Omental fat pad (tissue), 4 donors: ENCODE measurements around the gene TNFSF9. TPM values are rescaled to one million over a fixed set of nuclear protein-coding genes. Genes with fewer than 3 reads are reported as not detected.
"Not testable (repeated sequence)": the region's sequence is repeated elsewhere in the genome, so short reads cannot be mapped to it uniquely, and the experiment has no call there.

Experiments
- ATAC-seq: fragments of 150-250 bp; one replicate; pipeline ENCODE4 v1.9.1; 2016; ENCODE audit warnings: mild to moderate bottlenecking, moderate library complexity; ENCODE audit not compliant: low FRiP score
- DNase-seq: peaks from one replicate; pipeline ENCODE4 v3.0.0-alpha.2; 2019; ENCODE audit warnings: low spot score
- CTCF ChIP-seq, 3 donors: fragments of 450-650 bp; IDR thresholded peaks; one replicate each; pipeline ENCODE4 v1.5.1; 2016 to 2017; ENCODE audit warnings: antibody characterized with exemption in 3 of 3, mild to moderate bottlenecking in 3 of 3, moderate library complexity in 2 of 3
- total RNA-seq, 4 donors: library from RNA; depleted of rRNA; stranded (reverse); fragments of >200 nt; gene quantifications; one replicate each; pipeline ENCODE4 v1.1.0, GENCODE V29; 2016

The TNFSF9 gene
- total RNA-seq, 4 donors from 2014 or later, result 0.94 to 4.2 (median 1.4) TPM

DNA sequence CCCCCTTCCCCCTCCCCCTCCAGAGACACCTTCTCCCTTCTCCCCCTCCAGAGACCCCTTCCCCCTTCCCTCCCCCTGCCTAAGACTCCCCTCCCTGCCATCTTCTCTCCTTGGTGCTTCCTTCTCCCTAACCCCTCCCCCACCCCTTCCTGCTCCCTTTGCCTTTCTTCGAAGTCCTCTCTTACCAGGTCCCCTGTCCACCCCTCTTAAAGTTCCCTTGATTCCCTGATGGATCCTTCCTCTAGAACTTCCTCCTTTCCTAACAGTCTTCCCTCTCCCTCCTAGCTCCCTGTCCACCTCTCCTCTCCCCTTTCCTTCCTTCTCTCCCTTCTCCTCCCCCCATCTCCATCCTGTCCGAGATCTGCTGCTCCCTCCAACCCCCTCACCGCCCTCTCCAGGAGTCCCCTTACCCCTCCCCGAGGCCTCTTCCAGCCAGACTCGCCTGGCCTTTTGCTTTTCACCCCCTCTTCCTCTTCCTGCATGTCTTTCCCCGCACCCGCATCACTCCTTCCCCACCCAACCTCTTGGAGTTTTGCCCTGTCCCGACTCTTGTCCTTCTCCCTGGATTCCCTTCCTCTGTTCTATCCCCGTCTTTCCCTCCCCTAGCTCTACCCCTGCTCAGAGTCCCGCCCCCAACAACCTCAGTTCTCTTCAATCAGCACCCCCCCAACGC is 3.1 kb downstream of the TNFSF9 start:
- ATAC-seq (no peak), DNase-seq (no peak)
- TF ChIP-seq CTCF (IDR thresholded peaks at IDR 0.05), result no peak

DNA sequence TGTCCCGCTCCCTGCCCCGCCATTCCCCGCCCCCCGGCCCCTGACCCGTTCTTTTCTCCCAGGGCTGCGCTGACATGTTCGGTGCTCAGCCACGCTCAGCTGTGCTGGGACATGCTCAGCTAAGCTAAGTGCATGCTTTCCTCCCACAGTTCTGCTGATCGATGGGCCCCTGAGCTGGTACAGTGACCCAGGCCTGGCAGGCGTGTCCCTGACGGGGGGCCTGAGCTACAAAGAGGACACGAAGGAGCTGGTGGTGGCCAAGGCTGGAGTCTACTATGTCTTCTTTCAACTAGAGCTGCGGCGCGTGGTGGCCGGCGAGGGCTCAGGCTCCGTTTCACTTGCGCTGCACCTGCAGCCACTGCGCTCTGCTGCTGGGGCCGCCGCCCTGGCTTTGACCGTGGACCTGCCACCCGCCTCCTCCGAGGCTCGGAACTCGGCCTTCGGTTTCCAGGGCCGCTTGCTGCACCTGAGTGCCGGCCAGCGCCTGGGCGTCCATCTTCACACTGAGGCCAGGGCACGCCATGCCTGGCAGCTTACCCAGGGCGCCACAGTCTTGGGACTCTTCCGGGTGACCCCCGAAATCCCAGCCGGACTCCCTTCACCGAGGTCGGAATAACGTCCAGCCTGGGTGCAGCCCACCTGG is 3.7 kb downstream of the TNFSF9 start:
- TF ChIP-seq CTCF (IDR thresholded peaks at IDR 0.05), result no peak
- ATAC-seq (no peak), DNase-seq (no peak)

DNA sequence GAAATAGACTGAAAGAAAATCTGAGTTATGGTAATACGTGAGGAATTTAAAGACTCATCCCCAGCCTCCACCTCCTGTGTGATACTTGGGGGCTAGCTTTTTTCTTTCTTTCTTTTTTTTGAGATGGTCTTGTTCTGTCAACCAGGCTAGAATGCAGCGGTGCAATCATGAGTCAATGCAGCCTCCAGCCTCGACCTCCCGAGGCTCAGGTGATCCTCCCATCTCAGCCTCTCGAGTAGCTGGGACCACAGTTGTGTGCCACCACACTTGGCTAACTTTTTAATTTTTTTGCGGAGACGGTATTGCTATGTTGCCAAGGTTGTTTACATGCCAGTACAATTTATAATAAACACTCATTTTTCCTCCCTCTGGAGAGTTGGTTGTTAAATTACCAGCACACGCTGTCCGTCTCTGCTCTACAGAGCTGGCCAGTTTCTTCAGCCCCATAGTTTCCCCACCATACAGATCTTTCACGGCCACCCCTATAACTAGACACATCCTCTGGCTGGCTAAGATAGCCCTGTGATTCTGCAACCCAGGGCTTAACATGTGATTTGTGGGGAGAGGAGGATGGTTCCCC is 4.8 kb downstream of the TNFSF9 start:
- DNase-seq (no peak), ATAC-seq (no peak)
- TF ChIP-seq CTCF (IDR thresholded peaks at IDR 0.05), result no peak

GRCh38 chr19:6539514-6539913 is 8.7 kb downstream of the TNFSF9 start:
- DNase-seq (no peak), ATAC-seq (no peak)
- TF ChIP-seq CTCF (IDR thresholded peaks at IDR 0.05), result no peak

- no peak for DNase-seq
- ATAC-seq, result no peak
- TF ChIP-seq CTCF (IDR thresholded peaks at IDR 0.05), result no peak
Measured at GRCh38 chr19:6540918-6541689, 10.3 kb downstream of the TNFSF9 start.

DNA sequence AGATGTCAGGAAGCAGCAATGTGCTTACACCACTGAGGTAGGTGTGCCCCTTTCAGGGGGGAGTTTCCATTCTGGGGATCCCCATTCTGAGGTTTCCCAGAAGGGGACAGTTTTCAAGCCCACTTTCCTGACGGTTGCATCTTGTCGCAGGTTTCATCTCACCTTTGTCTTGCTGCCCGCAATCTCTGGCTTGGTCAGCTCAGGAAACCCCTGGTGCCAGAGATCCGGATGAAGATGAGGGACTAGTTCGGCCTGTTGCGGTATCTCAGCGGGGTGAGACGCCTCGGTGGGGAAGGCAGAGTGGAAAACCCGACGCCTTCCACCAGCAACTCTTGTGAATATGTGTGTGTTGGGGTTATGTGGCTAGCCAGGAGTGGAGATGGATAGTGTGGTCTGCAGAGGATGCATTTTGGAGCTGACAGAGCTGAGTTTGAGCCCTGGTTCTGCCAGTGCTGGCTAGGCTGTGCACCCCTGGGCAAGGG is 13.1 kb downstream of the TNFSF9 start:
- no peak for TF ChIP-seq CTCF (IDR thresholded peaks at IDR 0.05)
- ATAC-seq (no peak), DNase-seq (no peak)

GRCh38 chr19:6550679-6551078 is 19.9 kb downstream of the TNFSF9 start:
- DNase-seq, ATAC-seq: not testable (repeated sequence)
